GM12801 (cell line): Measurements from ENCODE around the gene DVL3.

Source experiments
- CTCF ChIP-seq: IDR thresholded peaks from one replicate; pipeline ENCODE4 v1.5.1; 2011; ENCODE audit warnings: control low read depth; ENCODE audit not compliant: insufficient read length; ENCODE audit errors: extremely low read depth

The DVL3 gene

GRCh38 chr3:184186902-184187207 lies 31.7 kb downstream of the DVL3 start:
- no peak for TF ChIP-seq CTCF

DNA sequence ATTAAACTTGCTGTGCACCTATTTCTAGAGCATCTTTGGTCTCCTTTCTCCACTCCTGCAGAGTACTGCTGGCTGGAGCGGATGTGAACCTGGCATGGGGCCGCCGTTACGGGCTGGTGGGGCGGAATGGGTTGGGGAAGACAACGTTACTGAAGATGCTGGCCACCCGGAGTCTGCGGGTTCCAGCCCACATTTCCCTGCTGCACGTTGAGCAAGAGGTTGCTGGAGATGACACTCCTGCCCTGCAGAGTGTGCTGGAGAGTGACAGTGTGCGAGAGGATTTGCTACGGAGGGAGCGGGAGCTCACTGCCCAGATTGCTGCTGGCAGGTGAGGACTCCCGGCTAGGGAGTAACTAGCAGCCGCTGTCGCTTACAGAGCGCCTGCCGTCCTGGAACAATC lies 32.9 kb downstream of the DVL3 start:
- TF ChIP-seq CTCF = no peak

- TF ChIP-seq CTCF = no peak
Observed at GRCh38 chr3:184189421-184189820, 34.2 kb downstream of the DVL3 start.

DNA sequence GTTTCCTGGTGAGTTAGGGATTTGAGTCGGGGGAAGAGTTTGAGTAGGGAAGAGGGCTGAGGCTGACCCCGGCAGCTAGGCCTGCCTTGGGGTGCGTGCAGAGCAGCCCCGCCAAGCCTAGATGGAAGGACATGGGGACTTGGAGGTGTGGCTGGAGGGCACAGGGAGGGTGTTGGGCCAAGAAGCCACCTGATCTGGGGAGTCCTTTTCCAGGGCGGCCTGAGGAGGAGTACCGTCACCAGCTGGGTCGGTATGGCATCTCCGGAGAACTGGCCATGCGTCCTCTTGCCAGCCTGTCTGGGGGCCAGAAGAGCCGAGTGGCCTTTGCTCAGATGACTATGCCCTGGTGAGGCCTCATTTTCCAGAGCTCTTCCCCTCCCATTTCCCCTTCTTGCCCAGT lies 37.7 kb downstream of the DVL3 start:
- no peak for TF ChIP-seq CTCF

DNA sequence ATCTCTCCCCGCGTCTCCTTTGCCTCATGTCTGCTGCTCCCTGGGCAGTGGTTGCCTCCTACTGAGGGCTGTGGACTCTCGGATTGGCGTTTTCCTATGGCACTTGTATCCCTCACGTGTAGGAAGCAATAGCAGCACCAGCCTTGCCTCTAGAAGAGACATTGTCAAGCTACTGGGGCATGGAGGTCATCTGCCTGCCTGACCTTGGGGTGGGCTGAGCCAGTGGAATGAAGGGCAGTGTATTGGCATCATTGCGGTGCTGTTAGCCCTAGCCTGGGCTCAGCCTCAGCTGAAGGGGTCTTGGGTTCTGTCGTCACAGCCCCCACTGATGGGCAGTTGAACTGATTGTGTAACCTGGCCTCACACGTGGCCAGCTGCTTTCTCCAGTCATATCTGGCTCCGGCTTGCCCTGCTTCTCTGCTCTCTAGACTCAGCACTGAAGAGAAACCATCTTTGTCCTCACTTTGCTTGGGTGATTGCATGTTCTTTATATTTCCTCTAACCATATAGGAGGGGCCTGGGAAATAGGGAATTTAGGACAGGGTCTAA lies 38.9 kb downstream of the DVL3 start:
- TF ChIP-seq CTCF = no peak

DNA sequence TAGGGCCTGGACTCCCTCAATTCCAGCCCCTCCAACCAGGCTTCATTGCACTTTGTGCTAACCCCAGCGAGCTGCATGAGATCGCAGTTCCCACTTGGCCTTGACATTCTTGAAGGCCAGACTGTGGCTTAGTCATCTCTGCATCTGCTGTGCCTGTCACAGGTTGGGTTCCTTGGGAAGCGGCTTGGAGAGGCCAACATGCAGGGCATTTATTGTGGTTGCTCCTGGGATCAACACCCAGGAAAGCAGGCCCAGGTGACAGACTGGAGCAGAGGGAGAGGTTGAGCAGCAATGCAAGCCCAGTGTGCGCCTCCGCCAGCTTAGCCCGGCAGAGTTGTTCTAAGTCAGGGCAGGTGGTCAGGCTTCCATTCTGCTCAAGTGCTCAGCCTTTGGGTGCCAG lies 41.4 kb downstream of the DVL3 start:
- TF ChIP-seq CTCF = no peak

DNA sequence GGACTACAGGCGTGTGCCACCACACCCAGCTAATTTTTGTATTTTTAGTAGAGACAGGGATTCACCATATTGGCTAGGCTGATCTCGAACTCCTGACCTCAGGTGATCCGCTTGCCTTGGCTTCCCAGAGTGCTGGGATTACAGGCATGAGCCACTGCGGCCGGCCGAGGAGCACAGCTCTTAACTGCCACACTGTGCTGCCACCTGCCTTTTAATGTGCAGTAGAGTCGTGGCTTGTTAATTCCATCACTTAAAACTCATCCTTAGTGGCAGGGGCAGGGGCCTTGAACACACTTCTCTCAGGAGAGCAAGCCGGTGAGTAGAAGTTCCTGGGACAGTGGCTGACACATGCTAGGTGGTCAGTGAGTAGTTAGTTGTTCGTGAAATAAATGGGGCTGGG lies 43.3 kb downstream of the DVL3 start:
- TF ChIP-seq CTCF = no peak

DNA sequence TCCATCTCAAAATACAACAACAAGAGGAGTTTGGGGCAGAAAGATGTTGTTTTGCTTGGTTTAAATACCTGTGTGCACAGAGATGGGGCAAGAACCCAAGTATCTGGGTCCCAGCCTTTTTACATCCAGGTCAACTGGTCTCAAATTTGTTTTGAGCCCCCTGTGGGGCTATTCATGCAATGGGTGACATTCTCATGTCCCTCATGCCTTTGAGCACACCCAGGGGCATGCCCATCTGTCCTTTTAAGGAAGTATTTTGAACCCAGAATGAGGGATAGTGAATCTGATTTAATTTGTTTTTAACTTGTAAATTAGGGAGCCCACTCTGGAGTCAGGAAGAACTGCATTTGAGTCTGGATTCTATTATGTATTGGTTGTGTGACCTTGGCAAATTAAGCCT lies 45.6 kb downstream of the DVL3 start:
- no peak for TF ChIP-seq CTCF
